Caco-2 (cell line): Measurements from ENCODE around the gene URM1. TPM values are rescaled to one million over a fixed set of nuclear protein-coding genes. Genes with fewer than 3 reads are reported as not detected.

ENCODE experiments used
- BruUV-seq: library from RNA; stranded (reverse); fragments of 400-500 nt; replicated peaks from 2 replicates; lab custom pipeline; 2021; lab: Mats Ljungman, UMichigan
- CTCF ChIA-PET: fragments of 300-600 bp; sonication (Branson Sonifier 250); formaldehyde crosslinking; loops from one replicate; lab custom pipeline; 2022; ENCODE audit warnings: antibody characterized with exemption; lab: Charles Lee
- POLR2A ChIA-PET: fragments of 300-600 bp; sonication (Branson Sonifier 250); formaldehyde crosslinking; loops from one replicate; lab custom pipeline; 2022; ENCODE audit warnings: antibody characterized with exemption; lab: Charles Lee
- DNase-seq, 2 experiments: peaks; one replicate each; pipeline versions ENCODE4 v3.0.0 to v3.0.0-alpha.2; 2020 to 2022
- H3K27me3 ChIP-seq: replicated peaks from 2 replicates; pipeline ENCODE4 v1.6.0; 2011; ENCODE audit warnings: low read length; ENCODE audit not compliant: control insufficient read depth, insufficient read depth
- H3K36me3 ChIP-seq: 2 replicates; pipeline ENCODE4 v1.5.1; 2011; ENCODE audit warnings: low read length; ENCODE audit not compliant: control insufficient read depth, insufficient read depth
- H3K4me1 ChIP-seq: fragments of 250-450 bp; sonication (Bioruptor Pico); 2 replicates; pipeline ENCODE4 v1.5.1; 2020; ENCODE audit warnings: mild to moderate bottlenecking
- H3K4me3 ChIP-seq: 2 replicates; pipeline ENCODE4 v1.5.1; 2011; ENCODE audit warnings: low read depth, mild to moderate bottlenecking, control low read depth, low read length
- H3K9me3 ChIP-seq: fragments of 250-450 bp; sonication (Bioruptor Pico); 2 replicates; pipeline ENCODE4 v1.5.1; 2020; ENCODE audit warnings: mild to moderate bottlenecking, moderate library complexity
- H3K27ac Mint-ChIP-seq: one replicate; pipeline ENCODE4 v1.8.0; 2022; ENCODE audit warnings: mixed read lengths; ENCODE audit not compliant: unreplicated experiment
- H3K27me3 Mint-ChIP-seq: one replicate; pipeline ENCODE4 v1.8.0; 2022; ENCODE audit warnings: mixed read lengths; ENCODE audit not compliant: insufficient read depth, unreplicated experiment
- H3K36me3 Mint-ChIP-seq: one replicate; pipeline ENCODE4 v1.8.0; 2022; ENCODE audit warnings: mild to moderate bottlenecking, mixed read lengths; ENCODE audit not compliant: insufficient read depth, unreplicated experiment
- H3K4me1 Mint-ChIP-seq: one replicate; pipeline ENCODE4 v1.8.0; 2022; ENCODE audit warnings: low read depth, mixed read lengths; ENCODE audit not compliant: unreplicated experiment
- H3K4me3 Mint-ChIP-seq: one replicate; pipeline ENCODE4 v1.8.0; 2022; ENCODE audit warnings: mild to moderate bottlenecking, moderate library complexity, mixed read lengths; ENCODE audit not compliant: unreplicated experiment
- H3K9me3 Mint-ChIP-seq: one replicate; pipeline ENCODE4 v1.8.0; 2022; ENCODE audit warnings: mixed read lengths; ENCODE audit not compliant: unreplicated experiment
- CTCF ChIP-seq, 2 experiments: fragments of 200-600 bp in 1 of 2; IDR thresholded peaks; 1 replicate in 1 of 2; 2 replicates in 1 of 2; pipeline versions ENCODE4 v1.5.1 to v1.8.0; 2011 to 2022; ENCODE audit warnings: antibody characterized with exemption in 1 of 2, control low read depth in 1 of 2, inconsistent platforms in 1 of 2, low read depth in 1 of 2, low read length in 1 of 2, mild to moderate bottlenecking in 1 of 2, moderate library complexity in 1 of 2; ENCODE audit not compliant: insufficient read depth in 1 of 2, severe bottlenecking in 1 of 2, unreplicated experiment in 1 of 2
- intact Hi-C: fragments of 100-400 bp; cut with micrococcal nuclease; formaldehyde crosslinking; loops from one replicate; pipeline ENCODE4 v1.10.0; 2022; ENCODE audit not compliant: unreplicated experiment
- total RNA-seq: library from RNA; stranded (reverse); gene quantifications from 2 replicates; pipeline ENCODE4 v1.2.3, GENCODE V29; 2022

The URM1 gene
- total RNA-seq, 1 experiment from 2014 or later: 55.9 TPM

GRCh38 chr9:128383791-128384190 is 12.6 kb downstream of the URM1 start:
- Mint-ChIP-seq H3K4me3 (no peak overlapping the region), H3K27ac (no peak overlapping the region), H3K4me1 (no peaks in the 10 kb centered on the region), H3K27me3 (no peaks in the 10 kb centered on the region), H3K9me3 (no peaks in the 10 kb centered on the region), H3K36me3 (peaks cover 10% of the 10 kb centered on the region)
- intact Hi-C loops: no loop called here
- no peak for TF ChIP-seq CTCF (IDR thresholded peaks at IDR 0.05; ENCODE audit: insufficient read depth in 1 of 2, low read depth in 1 of 2, low read length in 1 of 2, severe bottlenecking in 1 of 2, unreplicated experiment in 1 of 2)
- ChIA-PET CTCF (no interaction called here), POLR2A (no interaction called here)
- H3K27me3 ChIP-seq: no peaks in the 10 kb centered on the region
- H3K9me3 ChIP-seq: no peaks in the 10 kb centered on the region
- no peaks in the 10 kb centered on the region for H3K4me1 ChIP-seq
- BruUV-seq: no TSS peak
- no peaks in the 10 kb centered on the region for H3K36me3 ChIP-seq
- DNase-seq: no peak
- no peak overlapping the region for H3K4me3 ChIP-seq

GRCh38 chr9:128384801-128385495 is 13.8 kb downstream of the URM1 start:
- no TSS peak for BruUV-seq

More at GRCh38 chr9:128384801-128385495, 13.8 kb downstream of the URM1 start:
- no peaks in the 10 kb centered on the region for H3K9me3 ChIP-seq
- POLR2A ChIA-PET: no interaction called here
- no peaks in the 10 kb centered on the region for H3K9me3 Mint-ChIP-seq
- no peak for TF ChIP-seq CTCF (IDR thresholded peaks at IDR 0.05; ENCODE audit: insufficient read depth in 1 of 2, low read depth in 1 of 2, low read length in 1 of 2, severe bottlenecking in 1 of 2, unreplicated experiment in 1 of 2)
- H3K36me3 ChIP-seq: no peaks in the 10 kb centered on the region
- CTCF ChIA-PET: no interaction called here
- intact Hi-C loops: no loop called here
- no peaks in the 10 kb centered on the region for H3K4me1 Mint-ChIP-seq
- H3K27me3 Mint-ChIP-seq: no peaks in the 10 kb centered on the region
- H3K36me3 Mint-ChIP-seq: peaks cover 8% of the 10 kb centered on the region
- DNase-seq: no peak
- no peaks in the 10 kb centered on the region for H3K4me1 ChIP-seq
- H3K4me3 ChIP-seq: no peak overlapping the region
- H3K27me3 ChIP-seq: no peaks in the 10 kb centered on the region
- H3K27ac Mint-ChIP-seq: no peak overlapping the region
- H3K4me3 Mint-ChIP-seq: no peak overlapping the region
